Activated T-cell treated with anti-CD3 and anti-CD28 coated beads, Interleukin-2, amount 50 U/mL, for 48 hours (primary cell): ENCODE data around the gene COL25A1.
"Not testable (repeated sequence)": the region's sequence is repeated elsewhere in the genome, so short reads cannot be mapped to it uniquely, and the experiment has no call there.

ENCODE experiments used
- DNase-seq, 2 experiments: peaks; one replicate each; pipeline ENCODE4 v3.0.0-alpha.2; 2020

Gene COL25A1

DNA sequence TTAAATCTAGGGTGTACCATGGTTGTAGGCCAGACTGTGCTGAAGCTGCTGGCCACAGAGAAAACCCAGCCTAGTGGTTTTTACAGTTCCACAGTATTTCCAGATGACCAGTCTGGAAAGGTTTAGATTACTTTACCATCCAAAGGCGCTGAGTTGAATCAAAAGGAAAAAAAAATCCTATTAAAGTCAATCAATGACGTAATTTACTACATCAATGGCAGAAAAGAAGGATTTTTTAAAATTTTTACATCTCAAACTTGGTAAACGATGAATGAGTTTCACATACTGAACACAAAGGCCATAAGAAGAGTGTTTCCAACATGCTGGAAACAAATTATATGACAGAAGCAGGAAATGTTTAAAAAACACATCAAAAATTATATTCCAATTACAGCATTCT, 409.0 kb downstream of the COL25A1 start:
- no peak for DNase-seq

DNA sequence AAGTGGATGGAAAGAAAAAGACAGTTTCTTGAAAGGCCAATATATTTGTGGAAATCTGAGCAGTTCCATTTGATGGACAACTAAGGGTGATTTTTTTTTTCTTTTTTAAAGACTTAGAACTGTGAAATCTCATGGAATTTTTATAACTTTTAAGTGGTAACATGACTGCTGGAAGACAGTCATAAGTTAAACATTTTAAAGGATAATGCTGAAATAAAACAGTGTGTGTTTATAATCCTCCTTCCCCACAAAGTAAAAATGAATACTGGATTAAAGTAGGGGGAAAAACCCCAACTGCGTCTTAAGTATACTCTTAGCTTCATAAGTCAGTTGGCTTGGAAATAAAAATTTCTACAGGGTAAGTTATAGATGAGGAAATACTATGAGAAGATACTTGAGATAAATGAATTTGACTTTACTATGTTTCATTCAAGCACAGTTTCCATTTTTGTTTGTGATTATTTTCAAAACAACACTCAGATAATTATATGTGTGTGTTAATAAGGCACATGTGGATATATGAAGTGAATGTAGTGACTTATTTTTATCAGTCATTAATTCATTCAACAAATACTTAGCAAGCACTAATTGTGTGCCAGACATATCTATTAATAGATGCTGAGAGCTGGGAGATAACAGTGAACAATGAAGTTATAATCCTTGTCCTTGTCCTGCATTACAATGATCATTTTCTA, 410.4 kb downstream of the COL25A1 start:
- DNase-seq: no peak

DNA sequence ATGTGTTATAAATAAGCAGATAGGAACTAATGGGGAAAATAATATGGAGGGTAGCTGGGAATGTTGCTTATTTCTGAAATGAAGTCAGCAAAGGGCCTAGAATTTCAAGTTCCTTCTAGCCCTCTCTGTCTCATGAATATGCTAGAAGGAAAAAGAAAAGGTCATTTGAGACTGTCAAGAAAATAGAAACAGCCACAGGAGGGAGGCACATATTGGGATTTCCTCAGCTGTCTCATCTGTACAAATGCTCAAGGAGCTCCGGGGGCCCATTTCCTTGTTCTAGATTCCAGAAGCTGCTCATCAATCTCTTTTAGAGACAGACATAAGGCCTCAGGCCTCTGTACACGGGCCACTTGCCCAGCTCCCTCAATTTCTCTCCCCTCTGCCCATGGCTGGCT, 412.0 kb downstream of the COL25A1 start:
- DNase-seq: no peak

DNA sequence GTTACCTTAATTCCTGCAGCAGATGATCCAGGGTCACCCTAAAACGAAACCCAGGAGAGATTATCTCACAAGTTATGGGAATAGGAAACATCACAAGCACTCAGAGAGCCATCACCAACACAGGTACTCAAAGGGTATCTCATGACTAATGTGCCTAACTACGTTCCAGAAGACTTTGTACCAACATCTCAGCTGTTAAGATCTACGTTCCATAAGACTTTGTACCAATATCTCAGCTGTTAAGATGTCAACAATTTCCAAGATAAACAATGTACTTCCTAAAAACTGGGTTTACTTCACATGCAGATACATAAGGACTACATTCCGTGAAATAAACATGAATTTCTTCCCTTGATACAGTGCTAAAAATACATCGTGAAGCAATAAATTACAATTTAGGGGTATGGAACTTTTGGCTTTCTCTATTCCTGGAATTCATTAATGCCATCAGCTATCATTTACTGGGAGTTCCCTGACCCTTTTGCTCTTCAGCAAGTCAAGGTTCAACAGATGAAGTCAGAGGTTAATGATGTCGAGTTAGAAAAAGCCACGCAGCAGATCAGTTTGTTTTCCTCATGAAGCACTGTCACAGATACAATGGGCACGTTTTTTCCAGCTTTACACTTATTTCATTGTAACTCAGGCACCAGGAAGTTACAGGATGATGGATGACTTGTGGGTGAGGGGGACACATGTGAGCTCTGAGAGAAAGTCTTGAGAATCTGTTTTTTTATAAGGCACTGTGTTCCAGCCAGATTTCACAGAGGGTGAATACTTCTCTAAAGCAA, 412.6 kb downstream of the COL25A1 start:
- DNase-seq: no peak

DNA sequence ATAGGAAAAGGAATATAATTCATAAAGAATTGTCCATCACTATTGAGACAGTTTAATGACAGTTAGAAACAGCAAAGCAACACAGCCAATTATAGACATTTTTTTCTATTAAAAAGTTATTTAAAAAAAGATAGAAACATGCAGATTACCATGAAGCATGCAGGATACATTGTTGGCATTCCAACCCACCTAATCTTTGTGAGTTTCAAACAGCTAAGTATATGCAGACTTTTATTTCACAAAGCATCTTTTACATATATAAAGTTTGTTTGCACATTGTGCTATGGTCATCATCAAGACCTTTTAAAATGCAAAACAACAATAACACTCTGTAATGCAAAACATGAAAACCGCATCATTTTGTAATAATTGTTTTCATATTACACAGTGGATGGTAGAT, 413.7 kb downstream of the COL25A1 start:
- DNase-seq: no peak

DNA sequence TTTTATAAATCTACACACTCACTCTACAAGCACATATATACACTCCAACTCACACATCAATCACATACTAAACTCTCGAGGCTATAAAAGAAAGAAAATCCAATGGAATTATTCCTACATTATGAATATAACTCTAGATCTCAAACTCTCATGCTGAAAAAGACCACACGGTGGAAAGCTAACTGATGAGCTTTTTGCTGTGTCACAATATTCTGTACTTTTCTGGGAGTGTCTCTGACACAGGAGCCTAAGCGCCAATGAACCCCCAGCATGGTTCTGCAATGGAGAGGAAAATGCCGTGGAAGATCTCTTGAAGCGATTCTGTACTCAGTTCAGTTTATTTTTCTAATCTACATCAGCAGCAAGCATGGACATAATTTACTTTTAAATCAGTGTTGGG, 415.4 kb downstream of the COL25A1 start:
- no peak for DNase-seq

DNA sequence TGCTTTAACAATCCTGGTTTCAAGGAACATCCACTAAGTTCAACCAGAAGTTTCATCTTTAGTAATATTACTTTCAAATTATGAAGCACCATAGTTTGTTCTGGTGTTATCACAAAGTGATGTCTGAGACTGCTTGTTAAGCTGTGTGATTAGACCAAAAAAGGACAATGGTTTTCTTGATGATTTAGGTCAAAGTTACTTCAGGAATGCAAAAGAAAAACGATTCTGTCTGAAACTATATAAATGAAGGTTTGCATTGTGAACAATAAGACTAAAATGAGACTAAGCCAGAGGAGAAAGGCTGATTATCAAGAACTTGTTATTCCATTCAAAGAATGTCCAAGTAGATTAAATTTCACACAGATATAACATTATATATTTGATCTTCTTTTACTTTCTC, 417.2 kb downstream of the COL25A1 start:
- DNase-seq: no peak

DNA sequence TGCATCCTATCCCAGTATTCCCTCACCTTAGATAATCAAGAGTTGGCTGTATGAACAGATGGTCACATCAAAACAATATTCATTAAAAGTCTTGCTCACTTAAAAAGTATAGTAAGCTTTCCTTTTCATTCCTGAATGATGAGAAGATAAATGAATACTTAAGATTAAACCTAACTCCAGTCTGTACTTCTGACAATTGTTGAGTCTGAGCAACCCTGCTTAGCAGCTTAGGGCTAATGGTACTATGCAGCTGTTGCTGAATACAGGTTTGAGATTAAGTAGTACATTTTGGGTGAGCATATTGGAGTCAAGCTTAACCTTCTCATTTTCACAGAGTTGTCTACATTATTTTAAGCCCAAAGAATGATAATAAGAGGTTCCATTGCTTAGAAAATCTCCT, 417.9 kb downstream of the COL25A1 start:
- DNase-seq: no peak

DNA sequence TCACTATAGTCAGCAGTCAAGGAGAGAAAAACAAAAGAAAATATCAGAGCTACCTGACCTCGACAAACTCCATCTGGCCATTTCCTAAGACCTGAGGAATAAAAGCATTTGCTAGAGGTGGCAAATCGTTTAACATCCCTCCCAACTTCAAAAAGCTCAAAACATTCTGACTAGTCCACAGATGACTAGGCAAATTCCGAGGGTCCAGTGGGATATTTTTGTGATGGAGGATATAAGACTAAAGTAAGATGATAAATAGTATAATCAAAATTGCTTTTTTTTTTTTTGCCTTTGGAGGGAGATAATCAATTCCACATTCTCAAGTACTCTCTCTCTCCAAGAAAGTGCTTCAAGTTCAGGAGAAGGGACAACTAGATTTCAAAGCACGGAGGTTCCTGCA, 420.5 kb downstream of the COL25A1 start:
- DNase-seq: no peak

DNA sequence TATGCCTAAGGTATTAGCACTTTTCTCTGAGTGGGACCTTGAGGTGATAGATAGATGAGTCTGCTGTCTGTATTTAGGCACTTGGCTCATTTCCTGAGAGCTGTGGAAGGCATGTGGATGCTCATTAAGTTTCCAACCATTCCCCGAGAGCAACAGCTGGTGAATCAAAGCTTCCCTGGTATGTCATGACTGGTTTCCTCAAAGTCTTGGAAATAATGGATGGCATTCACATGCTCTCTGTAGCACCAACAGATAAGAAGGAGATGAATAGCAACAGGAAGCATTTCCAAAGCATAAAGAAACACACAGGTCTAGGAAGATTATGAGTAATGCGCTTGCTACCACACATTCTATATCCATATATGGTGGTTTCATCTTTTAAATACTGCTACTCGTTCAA, 421.3 kb downstream of the COL25A1 start:
- DNase-seq: no peak

DNA sequence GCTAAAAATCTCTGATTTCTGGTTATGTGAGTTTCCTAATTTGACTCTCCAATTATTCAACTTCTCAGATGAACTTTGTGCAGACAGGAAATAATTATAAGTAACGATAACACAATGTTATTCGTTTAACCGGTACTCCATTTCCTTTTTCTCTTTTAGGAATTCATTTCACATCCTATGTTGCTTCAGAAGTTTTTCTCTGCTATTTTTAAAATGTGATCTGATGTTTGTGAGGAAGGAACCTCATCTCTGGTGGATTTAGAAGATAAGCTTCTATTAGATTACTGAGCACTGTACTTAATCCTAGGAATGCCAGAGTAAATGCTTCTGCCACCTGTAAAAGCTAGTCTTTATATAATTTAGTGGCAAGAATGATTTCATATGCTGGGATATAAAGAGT, 423.7 kb downstream of the COL25A1 start:
- DNase-seq: no peak

DNA sequence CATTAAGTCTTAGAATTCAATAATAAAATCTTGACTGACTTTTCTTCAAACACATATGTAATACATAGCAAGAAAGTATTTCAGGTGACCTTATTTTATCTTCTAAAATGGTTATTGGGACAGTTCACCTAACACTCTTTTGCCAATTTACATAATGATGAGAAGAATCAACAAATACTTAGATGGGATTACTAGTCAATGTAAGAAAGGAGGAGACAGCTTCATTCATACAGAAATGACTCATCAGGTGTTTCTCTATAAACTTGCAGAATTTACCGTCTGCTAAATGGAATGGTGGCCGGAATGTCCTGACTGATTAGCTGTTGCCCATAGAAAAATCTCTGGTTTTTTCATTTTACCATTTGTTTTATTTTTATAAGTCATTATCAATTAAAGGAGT, 424.6 kb downstream of the COL25A1 start:
- no peak for DNase-seq

DNA sequence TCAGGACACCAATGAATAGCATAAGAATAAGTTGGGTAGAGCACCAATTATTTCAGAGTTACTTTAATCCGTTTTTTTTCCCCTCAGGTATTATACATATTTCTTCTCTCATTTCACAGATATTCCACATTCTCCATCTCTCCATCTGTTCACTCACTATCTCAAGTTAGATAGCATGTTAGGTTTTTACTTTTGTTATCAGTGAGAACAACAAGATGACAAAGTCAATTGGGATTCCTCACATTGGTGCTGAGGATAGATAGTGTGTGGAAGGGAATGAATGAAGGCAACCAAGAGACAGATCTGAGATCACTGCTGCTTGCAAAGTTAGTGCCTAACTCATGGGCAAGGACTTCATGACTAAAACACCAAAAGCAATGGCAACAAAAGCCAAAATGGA, 427.7 kb downstream of the COL25A1 start:
- no peak for DNase-seq

DNA sequence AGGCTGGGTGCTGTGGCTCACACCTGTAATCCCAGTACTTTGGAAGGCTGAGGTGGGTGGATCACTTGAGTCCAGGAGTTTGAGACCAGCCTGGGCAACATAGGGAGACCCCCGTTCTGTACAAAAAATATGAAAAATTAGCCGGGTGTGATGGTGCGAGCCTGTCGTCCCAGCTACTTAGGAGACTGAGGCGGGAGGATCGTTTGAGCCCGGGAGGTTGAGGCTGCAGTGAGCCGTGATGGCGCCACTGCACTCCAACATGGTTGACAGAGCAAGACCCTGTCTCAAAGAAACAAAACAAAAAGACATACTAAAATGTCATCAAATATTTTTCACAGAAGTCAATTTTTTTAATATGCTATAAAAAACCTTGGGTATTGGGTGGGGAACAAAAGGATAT, 432.5 kb downstream of the COL25A1 start:
- not testable (repeated sequence) for DNase-seq

DNA sequence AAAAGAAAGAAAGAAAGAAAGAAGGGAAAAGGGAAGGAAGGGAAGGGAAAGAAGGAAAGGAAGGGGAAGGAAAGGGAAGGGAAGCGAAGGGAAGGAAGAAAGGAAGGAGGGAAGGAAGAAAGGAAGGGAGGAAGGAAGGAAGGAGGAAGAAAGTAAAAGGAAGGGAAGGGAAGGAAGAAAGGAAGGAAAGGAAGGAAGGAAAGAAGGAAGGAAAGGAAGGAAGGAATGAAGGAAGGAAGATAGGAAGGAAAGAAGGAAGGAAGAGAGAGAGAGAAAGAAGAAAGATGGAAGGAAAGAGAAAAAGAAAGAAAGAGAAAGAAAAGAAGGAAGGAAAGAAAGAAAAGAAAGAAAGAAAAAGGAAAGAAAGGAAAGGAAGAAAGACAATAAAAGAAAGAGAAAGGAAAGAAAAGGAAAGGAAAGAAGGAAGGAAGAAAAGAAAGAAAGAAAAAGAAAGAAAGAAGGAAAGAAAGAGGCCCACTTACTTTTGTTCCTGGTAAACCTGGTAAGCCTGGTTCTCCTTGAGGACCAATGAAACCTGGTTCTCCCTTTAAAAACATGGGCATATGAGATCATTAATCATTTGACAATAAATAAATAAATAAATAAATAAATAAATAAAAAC, 433.7 kb downstream of the COL25A1 start:
- DNase-seq: no peak

DNA sequence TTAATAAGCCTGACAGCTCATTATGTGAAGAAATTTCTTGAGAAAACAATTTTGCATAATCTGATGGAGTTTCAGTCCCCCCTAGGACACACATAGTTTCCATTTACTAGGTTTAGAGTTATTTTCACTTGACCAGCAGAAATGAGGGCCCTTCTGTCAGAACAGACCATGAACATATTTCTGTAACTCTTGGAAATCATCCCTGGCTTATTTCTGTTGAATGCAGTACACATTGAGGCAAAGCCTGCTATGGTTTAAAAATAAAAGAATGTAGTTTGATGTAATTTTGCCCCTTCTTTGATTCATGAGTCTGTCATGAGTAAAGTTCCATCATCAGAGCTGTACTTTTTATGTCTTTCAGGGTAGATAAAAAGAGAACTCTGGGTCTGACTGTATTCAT, 435.0 kb downstream of the COL25A1 start:
- no peak for DNase-seq

DNA sequence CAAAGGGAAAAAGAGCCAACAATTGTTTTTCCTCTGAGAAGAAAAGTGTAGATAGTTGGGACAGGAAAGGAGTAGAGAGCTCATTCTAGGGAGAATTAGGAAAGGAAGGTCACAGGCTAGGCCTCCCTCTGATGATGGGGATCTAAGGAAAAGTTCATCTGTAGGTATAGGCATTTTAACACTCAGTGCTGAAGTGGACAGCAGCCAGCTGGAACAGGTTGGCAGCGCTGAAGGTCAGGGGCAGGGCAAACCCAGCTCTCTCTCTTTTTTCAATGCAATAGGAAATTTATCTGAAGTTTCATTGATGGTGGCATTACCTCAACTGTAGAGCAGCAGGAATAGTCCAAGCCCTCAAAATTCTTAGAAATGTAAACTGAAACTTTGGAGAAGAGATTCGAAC, 441.1 kb downstream of the COL25A1 start:
- DNase-seq: no peak

DNA sequence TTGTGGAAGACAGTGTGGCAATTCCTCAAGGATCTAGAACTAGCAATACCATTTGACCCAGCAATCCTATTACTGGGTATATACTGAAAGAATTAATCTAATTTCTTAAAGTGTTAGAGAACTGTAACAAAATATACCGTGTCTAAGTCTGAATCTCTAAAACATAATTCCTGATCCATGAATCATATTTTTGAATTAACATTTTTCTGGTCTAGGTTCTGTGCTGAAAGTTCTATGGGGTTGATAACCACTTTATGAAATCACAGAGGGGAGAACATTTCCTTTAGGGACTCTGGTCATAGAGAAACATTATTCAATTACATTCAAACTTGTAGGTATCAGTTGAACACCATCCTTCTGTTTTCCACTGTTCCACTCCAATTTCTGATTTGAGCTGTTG, 447.7 kb downstream of the COL25A1 start:
- DNase-seq: no peak

DNA sequence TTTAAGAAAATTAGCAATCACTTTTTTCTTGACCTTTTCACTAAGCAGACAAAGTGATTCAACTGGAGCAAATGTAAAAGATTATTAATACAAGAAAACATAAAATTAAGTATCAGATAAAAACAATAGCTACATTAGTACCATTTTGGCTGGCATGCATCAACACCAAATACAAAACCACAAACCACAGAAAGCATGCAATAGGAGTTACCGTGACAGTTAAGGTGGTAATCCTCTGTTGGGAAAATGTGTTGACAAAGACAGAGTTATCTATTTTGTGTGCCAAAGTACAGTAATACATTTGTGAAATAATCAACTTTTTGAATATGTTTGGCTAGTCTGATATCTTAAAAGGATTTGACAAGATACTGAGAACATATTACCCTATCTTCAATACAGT, 449.8 kb downstream of the COL25A1 start:
- no peak for DNase-seq

DNA sequence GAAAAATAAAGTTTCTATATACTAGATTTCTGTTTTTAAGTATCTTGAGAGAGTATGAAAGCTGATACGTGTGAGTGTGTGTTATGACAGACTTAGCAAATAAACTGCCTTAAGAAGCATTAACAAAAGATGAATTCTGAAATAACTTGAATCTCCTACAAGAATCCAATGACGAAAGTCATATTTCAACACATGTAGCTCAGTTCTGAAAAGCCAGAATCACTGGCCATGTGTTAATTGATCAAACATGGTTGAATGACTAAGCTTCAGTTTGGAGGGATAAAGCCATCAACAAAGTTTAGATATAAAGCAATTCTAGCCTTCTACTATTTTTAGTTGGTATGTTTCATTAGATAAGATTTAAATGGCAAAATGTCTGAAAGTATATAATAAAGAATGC, 451.1 kb downstream of the COL25A1 start:
- no peak for DNase-seq

DNA sequence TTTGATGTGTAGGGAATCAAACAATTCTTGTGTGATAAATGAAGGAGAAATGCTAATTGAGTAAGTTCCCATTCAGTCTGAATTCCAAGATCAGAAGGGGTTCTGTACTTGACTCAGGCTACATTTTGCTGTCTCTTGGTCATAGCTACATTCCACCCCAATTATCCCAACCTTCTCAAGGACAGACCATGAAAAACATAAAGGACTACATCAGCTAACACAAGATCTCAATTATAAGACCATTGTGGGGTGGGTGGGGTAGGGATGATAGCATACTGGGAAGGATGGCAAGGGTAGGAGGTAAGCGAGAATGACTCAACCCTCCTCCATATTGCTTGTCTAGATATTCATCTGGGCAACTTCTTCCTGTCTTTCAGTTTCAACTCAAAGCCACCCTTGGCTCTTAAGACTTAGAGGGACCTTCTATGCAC, 452.2 kb downstream of the COL25A1 start:
- no peak for DNase-seq

DNA sequence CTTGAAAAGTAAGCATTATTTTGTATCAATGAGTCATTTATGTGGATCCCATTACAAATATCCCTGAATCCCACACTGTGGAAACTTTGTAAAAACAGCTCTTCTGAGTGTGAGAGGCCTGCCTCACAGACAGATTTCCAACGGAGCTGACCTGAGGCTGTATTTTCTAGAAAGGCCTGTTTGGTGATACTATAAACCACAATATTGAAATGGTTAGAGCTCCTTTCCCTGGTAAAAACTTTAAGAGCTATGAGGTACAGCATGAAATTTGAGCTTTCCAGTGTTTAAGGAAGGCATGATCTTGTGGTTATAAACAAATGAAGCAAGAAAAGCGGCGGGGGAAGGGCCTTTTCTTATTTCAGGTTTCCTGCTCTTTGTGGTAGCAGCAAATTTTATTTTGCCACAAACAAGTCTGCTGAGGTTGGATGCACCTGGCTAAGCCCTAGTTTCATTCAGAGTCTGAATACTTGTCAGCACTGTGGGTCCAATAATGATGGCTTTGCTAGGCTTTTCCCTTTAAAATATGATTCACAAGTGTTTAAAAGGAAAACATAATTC, 452.8 kb downstream of the COL25A1 start:
- DNase-seq: no peak

DNA sequence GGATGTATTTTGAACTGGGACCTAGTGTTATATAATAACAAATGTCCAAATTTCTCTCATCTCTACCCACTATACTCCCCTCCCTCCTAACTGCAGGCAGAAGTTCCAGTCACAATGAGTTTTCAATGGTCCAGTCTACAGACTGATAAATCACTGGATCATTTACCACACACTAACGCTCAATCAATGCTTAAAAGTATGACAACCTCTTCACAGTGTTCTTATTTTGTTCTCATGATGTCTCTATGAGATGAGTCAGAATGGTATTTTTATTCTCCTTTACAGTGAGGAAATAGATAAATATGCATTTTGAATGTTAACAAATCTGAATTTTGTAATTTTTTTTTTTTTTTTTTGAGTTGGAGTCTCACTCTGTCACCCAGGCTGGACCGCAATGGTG, 455.9 kb downstream of the COL25A1 start:
- no peak for DNase-seq

DNA sequence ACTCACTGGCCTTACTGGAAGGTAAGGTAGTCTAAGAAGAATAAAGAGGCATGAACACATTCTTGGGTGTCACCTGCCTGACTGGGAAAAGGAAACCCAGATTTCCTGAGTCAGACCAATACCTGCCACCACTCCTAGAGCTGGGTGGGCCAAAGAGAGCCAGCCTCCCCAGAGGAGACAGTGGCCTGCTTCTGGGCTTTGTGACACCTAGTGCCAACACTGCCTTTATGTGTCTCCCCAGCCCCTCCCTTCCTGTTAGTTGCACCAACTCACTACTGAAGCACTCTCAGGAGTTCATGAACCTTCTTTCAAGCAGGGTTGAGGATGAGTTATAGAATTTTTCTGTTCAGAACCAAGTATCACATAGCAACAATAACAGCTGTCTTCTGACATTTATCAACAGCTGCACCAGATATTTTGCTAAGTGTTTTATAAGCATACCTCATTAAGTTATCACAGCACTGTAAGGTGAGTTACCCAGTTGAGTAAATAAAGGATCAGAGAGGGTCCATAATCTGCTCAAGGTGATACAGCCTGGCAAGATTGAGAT, 462.0 kb downstream of the COL25A1 start:
- DNase-seq: no peak
